ENCODE measurements around the gene DNAJC5G. TPM values are rescaled to one million over a fixed set of nuclear protein-coding genes. Genes with fewer than 3 reads are reported as not detected.
"Not testable (repeated sequence)": the region's sequence is repeated elsewhere in the genome, so short reads cannot be mapped to it uniquely, and the experiment has no call there.

The DNAJC5G gene
- total RNA-seq, 1 experiment from 2014 or later, result not detected

- DNase-seq (ENCODE audit: low spot score); in situ Hi-C loops (cut with HindIII; ENCODE audit: low sequenced_read_pairs): not testable (repeated sequence)
Measured at GRCh38 chr2:27272537-27273522, 2.4 kb upstream of the DNAJC5G start.

- no peak for DNase-seq (ENCODE audit: low spot score)
- in situ Hi-C loops (cut with HindIII; ENCODE audit: low sequenced_read_pairs), result no loop called here
Measured at GRCh38 chr2:27278010-27278409, 2.8 kb downstream of the DNAJC5G start.

GRCh38 chr2:27280826-27281225, 5.6 kb downstream of the DNAJC5G start:
- in situ Hi-C loops (cut with HindIII; ENCODE audit: low sequenced_read_pairs), result no loop called here
- DNase-seq (ENCODE audit: low spot score), result no peak

GRCh38 chr2:27281442-27281841, 6.2 kb downstream of the DNAJC5G start:
- no peak for DNase-seq (ENCODE audit: low spot score)
- in situ Hi-C loops (cut with HindIII; ENCODE audit: low sequenced_read_pairs), result no loop called here

GRCh38 chr2:27281855-27282559, 6.8 kb downstream of the DNAJC5G start, which contains the start of gene TRIM54:
Gene TRIM54, plus strand, starts transcription at chr2:27282429. Its CDS starts 303 bp downstream, at chr2:27282732.
- in situ Hi-C loops (cut with HindIII; ENCODE audit: low sequenced_read_pairs), result no loop called here
- no peak for DNase-seq (ENCODE audit: low spot score)

GRCh38 chr2:27282892-27283291, 7.7 kb downstream of the DNAJC5G start:
- in situ Hi-C loops (cut with HindIII; ENCODE audit: low sequenced_read_pairs), result no loop called here
- no peak for DNase-seq (ENCODE audit: low spot score)

GRCh38 chr2:27284996-27285395, 9.8 kb downstream of the DNAJC5G start:
- in situ Hi-C loops (cut with HindIII; ENCODE audit: low sequenced_read_pairs), result no loop called here
- no peak for DNase-seq (ENCODE audit: low spot score)

- in situ Hi-C loops (cut with HindIII; ENCODE audit: low sequenced_read_pairs), result no loop called here
Measured at GRCh38 chr2:27285481-27285880, 10.2 kb downstream of the DNAJC5G start.

GRCh38 chr2:27288610-27289009, 13.4 kb downstream of the DNAJC5G start:
- no peak for DNase-seq (ENCODE audit: low spot score)
- in situ Hi-C loops (cut with HindIII; ENCODE audit: low sequenced_read_pairs), result no loop called here

More at GRCh38 chr2:27285481-27285880, 10.2 kb downstream of the DNAJC5G start:
- DNase-seq (ENCODE audit: low spot score), result no peak

- no peak for DNase-seq (ENCODE audit: low spot score)
- in situ Hi-C loops (cut with HindIII; ENCODE audit: low sequenced_read_pairs), result no loop called here
Measured at GRCh38 chr2:27290549-27290948, 15.3 kb downstream of the DNAJC5G start.

- in situ Hi-C loops (cut with HindIII; ENCODE audit: low sequenced_read_pairs), result no loop called here
Measured at GRCh38 chr2:27291865-27292264, 16.6 kb downstream of the DNAJC5G start.

GRCh38 chr2:27294928-27295327, 19.7 kb downstream of the DNAJC5G start:
- no peak for DNase-seq (ENCODE audit: low spot score)
- in situ Hi-C loops (cut with HindIII; ENCODE audit: low sequenced_read_pairs), result no loop called here

More at GRCh38 chr2:27291865-27292264, 16.6 kb downstream of the DNAJC5G start:
- DNase-seq (ENCODE audit: low spot score), result no peak

GRCh38 chr2:27296481-27296880, 21.2 kb downstream of the DNAJC5G start:
- in situ Hi-C loops (cut with HindIII; ENCODE audit: low sequenced_read_pairs), result no loop called here
- no peak for DNase-seq (ENCODE audit: low spot score)

- in situ Hi-C loops (cut with HindIII; ENCODE audit: low sequenced_read_pairs), result no loop called here
- DNase-seq (ENCODE audit: low spot score), result no peak
Measured at GRCh38 chr2:27297195-27297594, 22.0 kb downstream of the DNAJC5G start.

- DNase-seq (ENCODE audit: low spot score), result no peak
- in situ Hi-C loops (cut with HindIII; ENCODE audit: low sequenced_read_pairs), result no loop called here
Measured at GRCh38 chr2:27298391-27299080, 23.3 kb downstream of the DNAJC5G start.

- DNase-seq (ENCODE audit: low spot score); in situ Hi-C loops (cut with HindIII; ENCODE audit: low sequenced_read_pairs): not testable (repeated sequence)
Measured at GRCh38 chr2:27300606-27301005, 25.4 kb downstream of the DNAJC5G start.

GRCh38 chr2:27303093-27304025, 28.1 kb downstream of the DNAJC5G start:
- peak; percentile 69 for DNase-seq (ENCODE audit: low spot score)
- in situ Hi-C loops (cut with HindIII; ENCODE audit: low sequenced_read_pairs), result no loop called here

- DNase-seq (ENCODE audit: low spot score), result no peak
- in situ Hi-C loops (cut with HindIII; ENCODE audit: low sequenced_read_pairs), result no loop called here
Measured at GRCh38 chr2:27304488-27305240, 29.4 kb downstream of the DNAJC5G start.
